SK-N-MC (cell line): ENCODE data around the gene KLF7.
A peak's percentile ranks its signal among the peaks of the same experiment; 100 is the strongest.

Experiments used
- DNase-seq: peaks from one replicate; pipeline ENCODE4 v3.0.0-alpha.2; 2011; ENCODE audit warnings: low read depth, low spot score
- H3K27ac ChIP-seq: fragments of 200-600 bp; sonication (generic); 2 replicates; pipeline ENCODE4 v1.5.1; 2016; ENCODE audit warnings: mixed run types
- H3K36me3 ChIP-seq: fragments of 200-600 bp; sonication (generic); 2 replicates; pipeline ENCODE4 v1.6.1; 2017; ENCODE audit warnings: antibody characterized with exemption, low read length, mixed read lengths; ENCODE audit not compliant: insufficient read depth
- H3K4me3 ChIP-seq: fragments of 200-600 bp; sonication (generic); 2 replicates; pipeline ENCODE4 v1.5.1; 2016
- H3K9ac ChIP-seq: fragments of 200-600 bp; sonication (generic); 2 replicates; pipeline ENCODE4 v1.8.0; 2017; ENCODE audit warnings: mixed run types, mixed read lengths; ENCODE audit not compliant: insufficient read length
- H3K9me3 ChIP-seq: fragments of 200-600 bp; sonication (generic); 2 replicates; pipeline ENCODE4 v1.6.1; 2017; ENCODE audit warnings: low read depth, mild to moderate bottlenecking, antibody characterized with exemption, low read length, moderate library complexity, mixed read lengths
- EZH2 ChIP-seq: fragments of 200-600 bp; sonication (generic); IDR thresholded peaks from one replicate; pipeline ENCODE4 v1.6.1; 2017; ENCODE audit warnings: antibody characterized with exemption
- FOXP2 ChIP-seq: optimal IDR thresholded peaks from 2 replicates; pipeline ENCODE3; 2011; ENCODE audit warnings: mild to moderate bottlenecking, moderate library complexity; ENCODE audit not compliant: insufficient read depth; ENCODE audit errors: extremely low read length, control extremely low read depth
- POLR2AphosphoS5 ChIP-seq: IDR thresholded peaks from 2 replicates; pipeline ENCODE4 v1.6.1; 2012; ENCODE audit warnings: mild to moderate bottlenecking, low read depth, low read length, borderline replicate concordance

The KLF7 gene

GRCh38 chr2:207048416-207048815 is 117.3 kb downstream of the KLF7 start:
- no peaks in the 10 kb centered on the region for H3K36me3 ChIP-seq
- no peak for DNase-seq
- no peaks in the 10 kb centered on the region for H3K9me3 ChIP-seq
- TF ChIP-seq POLR2AphosphoS5 (no peak), FOXP2 (no peak), EZH2 (no peak)
- no peak overlapping the region for H3K4me3 ChIP-seq
- H3K27ac ChIP-seq, result no peak overlapping the region
- no peak overlapping the region for H3K9ac ChIP-seq

- H3K4me3 ChIP-seq, result peak overlapping the region; percentile 50
- no peak for TF ChIP-seq POLR2AphosphoS5
- TF ChIP-seq FOXP2, result no peak
- no peak for TF ChIP-seq EZH2
- H3K9ac ChIP-seq, result no peak overlapping the region
- DNase-seq, result peak; percentile 57
- H3K27ac ChIP-seq, result no peak overlapping the region
- H3K36me3 ChIP-seq, result no peaks in the 10 kb centered on the region
- no peaks in the 10 kb centered on the region for H3K9me3 ChIP-seq
Measured at GRCh38 chr2:207046724-207047123, 119.0 kb downstream of the KLF7 start.

GRCh38 chr2:207045531-207045930 is 120.2 kb downstream of the KLF7 start:
- no peak for DNase-seq
- TF ChIP-seq EZH2 (no peak), FOXP2 (no peak), POLR2AphosphoS5 (no peak)
- no peak overlapping the region for H3K9ac ChIP-seq
- no peak overlapping the region for H3K27ac ChIP-seq
- no peaks in the 10 kb centered on the region for H3K36me3 ChIP-seq
- no peak overlapping the region for H3K4me3 ChIP-seq
- no peaks in the 10 kb centered on the region for H3K9me3 ChIP-seq

GRCh38 chr2:207044379-207045362 is 121.1 kb downstream of the KLF7 start:
- DNase-seq, result no peak
- TF ChIP-seq FOXP2, result no peak
- no peak for TF ChIP-seq POLR2AphosphoS5
- TF ChIP-seq EZH2, result no peak
- Histone ChIP-seq H3K27ac (no peak overlapping the region), H3K4me3 (no peak overlapping the region), H3K9ac (no peak overlapping the region), H3K9me3 (no peaks in the 10 kb centered on the region), H3K36me3 (no peaks in the 10 kb centered on the region)

- Histone ChIP-seq H3K27ac (no peak overlapping the region), H3K9me3 (no peaks in the 10 kb centered on the region), H3K36me3 (no peaks in the 10 kb centered on the region), H3K9ac (no peak overlapping the region), H3K4me3 (no peak overlapping the region)
- no peak for DNase-seq
- no peak for TF ChIP-seq FOXP2
- TF ChIP-seq EZH2, result no peak
- TF ChIP-seq POLR2AphosphoS5, result no peak
Measured at GRCh38 chr2:207042841-207043240, 122.9 kb downstream of the KLF7 start.

- H3K36me3 ChIP-seq, result no peaks in the 10 kb centered on the region
- peak overlapping the region; percentile 31; the same call in 1 of the 2 replicates for H3K4me3 ChIP-seq
- TF ChIP-seq POLR2AphosphoS5 (no peak), EZH2 (no peak), FOXP2 (no peak)
- H3K27ac ChIP-seq, result no peak overlapping the region
- no peak overlapping the region for H3K9ac ChIP-seq
- DNase-seq, result no peak
- H3K9me3 ChIP-seq, result no peaks in the 10 kb centered on the region
Measured at GRCh38 chr2:207041786-207042554, 123.8 kb downstream of the KLF7 start.

- Histone ChIP-seq H3K36me3 (no peaks in the 10 kb centered on the region), H3K27ac (no peak overlapping the region), H3K9ac (no peak overlapping the region), H3K9me3 (no peaks in the 10 kb centered on the region), H3K4me3 (no peak overlapping the region)
- TF ChIP-seq POLR2AphosphoS5 (no peak), FOXP2 (no peak), EZH2 (no peak)
- no peak for DNase-seq
Measured at GRCh38 chr2:207041279-207041678, 124.5 kb downstream of the KLF7 start.

GRCh38 chr2:207040696-207041095 is 125.1 kb downstream of the KLF7 start:
- Histone ChIP-seq H3K9me3 (no peaks in the 10 kb centered on the region), H3K4me3 (no peak overlapping the region), H3K9ac (no peak overlapping the region), H3K27ac (no peak overlapping the region), H3K36me3 (no peaks in the 10 kb centered on the region)
- DNase-seq, result no peak
- TF ChIP-seq POLR2AphosphoS5, result no peak
- TF ChIP-seq EZH2, result no peak
- TF ChIP-seq FOXP2, result no peak
